ENCODE measurements around the gene BAZ2B. TPM values are rescaled to one million over a fixed set of nuclear protein-coding genes. Genes with fewer than 3 reads are reported as not detected.
"Not testable (repeated sequence)": the region's sequence is repeated elsewhere in the genome, so short reads cannot be mapped to it uniquely, and the experiment has no call there.

Gene BAZ2B
- total RNA-seq, 2 donors from 2014 or later = 16.8 to 19.7 TPM

DNA sequence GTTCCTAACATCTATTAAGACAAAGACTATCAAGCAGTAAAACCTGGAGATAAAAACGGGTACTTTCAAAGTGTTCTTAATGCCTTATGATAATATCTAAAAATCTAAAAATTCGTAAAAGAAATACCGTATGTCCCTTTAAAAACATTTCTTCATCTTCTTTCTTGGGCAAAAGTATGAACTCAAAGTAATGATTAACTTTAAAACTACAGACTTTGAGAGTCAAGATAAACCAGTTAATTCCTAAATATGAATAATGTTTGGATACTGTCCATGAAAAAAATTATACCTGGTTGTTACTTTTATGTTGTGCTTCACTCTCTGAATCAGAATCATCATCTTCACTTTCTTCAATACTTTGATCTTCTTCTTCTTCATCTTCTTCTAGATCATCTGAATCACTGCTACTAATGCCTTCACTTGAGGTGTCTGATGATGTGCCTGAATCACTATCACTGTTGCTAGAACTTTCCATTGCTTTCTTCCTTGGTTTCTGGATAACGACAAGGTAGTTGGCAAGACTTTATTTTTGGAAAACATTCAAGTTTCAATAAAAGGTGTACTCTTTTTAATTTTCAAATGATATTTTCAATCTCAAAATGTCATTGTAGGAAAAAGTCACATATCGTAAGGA, 177.5 kb downstream of the BAZ2B start:
- no peaks in the 10 kb centered on the region for H3K27me3 Mint-ChIP-seq (ENCODE audit: low read depth)
- DNase-seq (no peak), ATAC-seq (replicated peaks in 1 of 2) (no peak)
- no peak overlapping the region for H3K27ac Mint-ChIP-seq
- no peaks in the 10 kb centered on the region for H3K4me1 Mint-ChIP-seq (ENCODE audit: low read depth)
- no peaks in the 10 kb centered on the region for H3K9me3 Mint-ChIP-seq
- no peak overlapping the region for H3K4me3 Mint-ChIP-seq
- H3K36me3 Mint-ChIP-seq (ENCODE audit: insufficient read depth in 2 of 2) = peaks cover 0 to 5% of the 10 kb centered on the region in 2 donors

DNA sequence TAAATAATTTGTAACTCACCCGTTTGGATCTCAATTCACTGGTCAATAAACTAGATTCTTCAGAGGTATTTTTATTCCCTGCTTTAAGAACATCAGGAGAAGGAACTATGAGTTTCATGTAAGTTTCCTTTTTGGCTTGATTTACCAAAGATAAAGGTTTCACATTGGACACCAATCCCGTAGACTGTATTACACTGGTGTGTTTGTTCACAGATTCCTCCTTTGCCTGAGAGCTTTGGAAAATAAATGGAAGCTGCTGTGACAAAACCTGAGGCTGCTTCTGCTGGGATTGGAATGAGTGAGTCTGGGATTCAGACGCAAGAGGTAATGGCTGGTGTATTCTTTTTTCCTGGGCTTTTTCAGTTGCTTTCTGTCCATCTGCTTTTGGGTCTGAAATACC, 178.1 kb downstream of the BAZ2B start:
- Mint-ChIP-seq H3K36me3 (ENCODE audit: insufficient read depth in 2 of 2) (peaks cover 0 to 5% of the 10 kb centered on the region in 2 donors), H3K4me3 (no peak overlapping the region), H3K27me3 (ENCODE audit: low read depth) (no peaks in the 10 kb centered on the region), H3K27ac (no peak overlapping the region), H3K4me1 (ENCODE audit: low read depth) (no peaks in the 10 kb centered on the region), H3K9me3 (no peaks in the 10 kb centered on the region)
- no peak for DNase-seq
- no peak for ATAC-seq (replicated peaks in 1 of 2)

DNA sequence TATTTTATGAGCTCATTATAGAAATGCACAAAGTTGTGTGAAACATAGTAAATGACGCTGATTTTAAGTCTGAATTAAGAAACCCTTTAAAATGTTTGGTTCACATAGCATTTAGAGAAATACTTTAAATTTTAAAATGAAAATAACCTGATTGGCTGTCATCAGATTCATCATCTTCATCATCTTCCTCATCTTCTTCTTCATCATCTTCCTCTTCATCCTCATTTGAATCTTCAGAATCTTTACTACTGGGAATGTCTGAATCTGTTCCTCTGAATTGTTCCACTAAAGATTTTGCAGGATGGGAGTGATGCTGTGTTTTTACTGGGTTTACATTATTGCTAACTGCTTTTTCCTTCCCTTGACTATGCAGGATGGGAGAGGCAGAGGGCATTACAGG, 183.7 kb downstream of the BAZ2B start:
- Mint-ChIP-seq H3K9me3 (no peaks in the 10 kb centered on the region), H3K4me3 (no peak overlapping the region), H3K4me1 (ENCODE audit: low read depth) (peaks cover 5% of the 10 kb centered on the region), H3K36me3 (ENCODE audit: insufficient read depth in 2 of 2) (no peaks in the 10 kb centered on the region), H3K27ac (no peak overlapping the region), H3K27me3 (ENCODE audit: low read depth) (no peaks in the 10 kb centered on the region)
- DNase-seq (no peak), ATAC-seq (replicated peaks in 1 of 2) (no peak)

DNA sequence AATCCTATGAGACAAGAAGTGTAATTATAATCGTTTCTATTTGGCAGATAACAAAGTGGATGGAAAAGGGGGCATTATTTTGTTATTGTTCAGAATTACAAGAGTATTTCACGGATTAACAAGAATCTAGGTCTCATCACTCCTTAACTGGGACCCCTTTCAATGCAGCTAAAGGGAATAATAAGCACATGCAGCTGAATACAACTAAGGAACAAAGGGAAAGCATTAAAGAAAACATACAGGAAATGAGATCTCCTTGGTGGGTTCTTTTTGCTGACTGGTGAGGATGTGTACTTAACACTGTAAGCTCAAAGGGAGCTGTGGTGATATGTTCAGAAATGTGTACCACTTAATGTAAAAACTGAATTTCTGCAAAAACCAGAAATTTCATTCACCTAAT, 189.3 kb downstream of the BAZ2B start:
- H3K4me1 Mint-ChIP-seq (ENCODE audit: low read depth) = peaks cover 5% of the 10 kb centered on the region

DNA sequence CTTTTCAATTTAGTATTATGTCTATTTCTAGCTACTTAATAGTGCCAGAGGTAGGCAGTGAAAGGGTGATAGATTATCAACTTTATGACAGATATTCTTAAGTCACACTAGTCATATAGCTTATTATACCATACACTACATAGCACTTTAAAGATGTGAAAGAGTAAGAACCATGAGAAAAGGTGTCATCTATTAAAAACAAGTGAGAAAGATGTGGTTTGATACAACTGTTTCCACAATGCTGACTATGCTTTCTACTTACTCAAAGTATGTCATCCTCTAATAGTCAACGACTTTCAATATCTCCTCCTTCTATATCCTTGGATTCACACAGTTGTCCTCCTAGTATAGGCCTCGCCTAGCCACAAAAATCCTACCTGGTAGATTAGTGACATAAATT, 196.9 kb downstream of the BAZ2B start:
- Mint-ChIP-seq H3K4me3 (no peak overlapping the region), H3K27ac (no peak overlapping the region), H3K36me3 (ENCODE audit: insufficient read depth in 2 of 2) (peaks cover 2 to 3% of the 10 kb centered on the region in 2 donors), H3K4me1 (ENCODE audit: low read depth) (no peaks in the 10 kb centered on the region), H3K9me3 (no peaks in the 10 kb centered on the region), H3K27me3 (ENCODE audit: low read depth) (no peaks in the 10 kb centered on the region)
- DNase-seq (no peak), ATAC-seq (replicated peaks in 1 of 2) (no peak)

More for the DNA sequence above, 189.3 kb downstream of the BAZ2B start:
- DNase-seq (no peak), ATAC-seq (replicated peaks in 1 of 2) (no peak)
- no peak overlapping the region for H3K27ac Mint-ChIP-seq
- peaks cover 0 to 3% of the 10 kb centered on the region in 2 donors for H3K36me3 Mint-ChIP-seq (ENCODE audit: insufficient read depth in 2 of 2)
- H3K27me3 Mint-ChIP-seq (ENCODE audit: low read depth) = no peaks in the 10 kb centered on the region
- H3K4me3 Mint-ChIP-seq = no peak overlapping the region
- no peaks in the 10 kb centered on the region for H3K9me3 Mint-ChIP-seq

DNA sequence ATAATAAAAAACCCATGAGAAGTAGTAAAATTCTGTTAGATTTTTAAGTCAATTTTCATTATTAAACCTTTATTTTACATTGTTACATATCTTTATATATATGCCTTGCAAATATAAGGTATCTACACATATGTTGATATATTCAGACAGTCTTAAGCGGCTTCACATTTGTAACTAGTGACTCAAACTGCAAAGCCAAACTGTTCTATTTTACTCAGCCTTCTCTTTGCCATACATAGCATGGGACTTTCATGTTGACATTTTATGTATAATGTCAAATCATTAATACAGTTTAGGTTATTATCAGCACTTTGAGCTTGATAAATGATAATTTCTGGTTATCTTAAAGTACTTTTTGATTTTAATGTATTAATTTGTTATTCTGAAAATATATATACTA, 204.9 kb downstream of the BAZ2B start:
- DNase-seq = no peak
- ATAC-seq (replicated peaks in 1 of 2) = no peak
- H3K36me3 Mint-ChIP-seq (ENCODE audit: insufficient read depth in 2 of 2) = no peaks in the 10 kb centered on the region
- no peaks in the 10 kb centered on the region for H3K9me3 Mint-ChIP-seq
- H3K27me3 Mint-ChIP-seq (ENCODE audit: low read depth) = no peaks in the 10 kb centered on the region
- H3K4me1 Mint-ChIP-seq (ENCODE audit: low read depth) = peaks cover 5% of the 10 kb centered on the region
- no peak overlapping the region for H3K27ac Mint-ChIP-seq
- no peak overlapping the region for H3K4me3 Mint-ChIP-seq

DNA sequence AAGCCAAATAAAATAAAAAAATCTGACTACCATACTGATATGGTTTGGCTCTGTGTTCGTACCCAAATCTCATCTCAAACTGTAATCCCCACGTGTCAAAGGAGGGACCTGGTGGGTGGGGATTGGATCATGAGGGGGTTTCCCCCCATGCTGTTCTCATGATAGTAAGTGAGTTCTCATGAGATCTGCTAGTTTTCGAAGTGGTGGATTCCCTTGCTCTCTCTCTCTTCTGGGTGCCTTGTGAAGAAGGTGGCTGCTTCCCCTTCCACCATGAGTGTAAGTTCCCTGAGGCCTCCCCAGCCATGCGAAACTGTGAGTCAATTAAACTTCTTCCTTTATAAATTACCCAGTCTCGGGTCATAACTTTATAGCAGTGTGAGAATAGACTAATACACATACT, 206.1 kb downstream of the BAZ2B start:
- Mint-ChIP-seq H3K4me1 (ENCODE audit: low read depth) (peaks cover 5% of the 10 kb centered on the region), H3K27me3 (ENCODE audit: low read depth) (no peaks in the 10 kb centered on the region), H3K9me3 (no peaks in the 10 kb centered on the region), H3K36me3 (ENCODE audit: insufficient read depth in 2 of 2) (no peaks in the 10 kb centered on the region), H3K27ac (no peak overlapping the region), H3K4me3 (no peak overlapping the region)
- no peak for DNase-seq
- no peak for ATAC-seq (replicated peaks in 1 of 2)

DNA sequence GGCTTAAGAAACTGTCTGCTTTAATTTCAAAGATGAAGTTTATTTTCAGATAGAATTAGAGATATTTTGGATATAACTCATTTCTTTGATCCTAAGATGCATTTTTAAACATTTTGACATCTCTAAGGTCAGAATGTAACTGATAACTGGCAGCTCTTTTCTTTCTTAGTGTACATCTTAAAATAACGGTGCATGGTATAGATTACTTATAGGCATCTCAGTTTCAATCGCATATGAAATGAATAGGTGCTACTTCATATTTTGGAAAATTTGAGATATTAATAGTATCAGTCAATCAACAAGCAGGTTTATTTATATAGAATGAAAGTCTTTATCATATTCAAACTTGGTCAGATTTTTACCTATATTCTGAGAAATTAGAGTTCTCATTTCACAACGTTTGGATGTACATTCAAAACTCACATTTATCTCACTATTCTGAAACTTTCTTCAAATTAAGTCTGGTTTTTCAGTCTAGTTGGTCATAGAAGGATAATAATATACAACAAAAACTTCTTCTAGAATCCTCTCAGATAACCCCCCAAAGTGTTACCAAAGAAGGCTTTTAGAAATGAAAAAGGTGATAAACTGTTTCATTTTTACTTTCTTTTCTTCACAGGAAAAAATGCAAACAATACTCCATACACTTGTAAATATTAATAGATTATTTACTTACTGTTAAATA, 207.1 kb downstream of the BAZ2B start:
- Mint-ChIP-seq H3K36me3 (ENCODE audit: insufficient read depth in 2 of 2) (peaks cover 0 to 3% of the 10 kb centered on the region in 2 donors), H3K27me3 (ENCODE audit: low read depth) (no peaks in the 10 kb centered on the region), H3K27ac (no peak overlapping the region), H3K9me3 (no peaks in the 10 kb centered on the region), H3K4me3 (no peak overlapping the region), H3K4me1 (ENCODE audit: low read depth) (peaks cover 5% of the 10 kb centered on the region)
- ATAC-seq (replicated peaks in 1 of 2) (peak in 1 of 2 donors; percentile 44), DNase-seq (no peak)

DNA sequence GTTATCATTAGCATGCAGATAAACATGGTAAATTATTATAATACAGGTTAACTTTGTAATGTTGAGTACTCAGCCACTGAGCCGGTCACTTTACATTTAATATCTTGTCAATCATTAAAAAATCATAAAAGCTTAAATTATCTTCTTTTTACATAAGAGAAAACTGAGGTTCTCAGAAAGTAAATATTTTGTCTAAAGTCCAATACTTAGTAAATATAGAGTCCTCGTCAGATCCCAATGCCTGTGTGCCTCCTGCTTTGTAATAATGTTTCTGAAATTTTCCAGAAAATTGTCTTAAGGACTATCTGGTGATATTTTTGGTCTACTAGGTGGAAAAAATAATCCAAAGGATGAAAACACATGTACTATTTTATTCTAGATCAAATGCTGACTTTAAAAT, 213.6 kb downstream of the BAZ2B start:
- peaks cover 0 to 3% of the 10 kb centered on the region in 2 donors for H3K36me3 Mint-ChIP-seq (ENCODE audit: insufficient read depth in 2 of 2)
- H3K9me3 Mint-ChIP-seq = no peaks in the 10 kb centered on the region
- DNase-seq (no peak), ATAC-seq (replicated peaks in 1 of 2) (no peak)
- no peaks in the 10 kb centered on the region for H3K27me3 Mint-ChIP-seq (ENCODE audit: low read depth)
- H3K4me3 Mint-ChIP-seq = no peak overlapping the region
- no peak overlapping the region for H3K27ac Mint-ChIP-seq
- H3K4me1 Mint-ChIP-seq (ENCODE audit: low read depth) = no peaks in the 10 kb centered on the region

DNA sequence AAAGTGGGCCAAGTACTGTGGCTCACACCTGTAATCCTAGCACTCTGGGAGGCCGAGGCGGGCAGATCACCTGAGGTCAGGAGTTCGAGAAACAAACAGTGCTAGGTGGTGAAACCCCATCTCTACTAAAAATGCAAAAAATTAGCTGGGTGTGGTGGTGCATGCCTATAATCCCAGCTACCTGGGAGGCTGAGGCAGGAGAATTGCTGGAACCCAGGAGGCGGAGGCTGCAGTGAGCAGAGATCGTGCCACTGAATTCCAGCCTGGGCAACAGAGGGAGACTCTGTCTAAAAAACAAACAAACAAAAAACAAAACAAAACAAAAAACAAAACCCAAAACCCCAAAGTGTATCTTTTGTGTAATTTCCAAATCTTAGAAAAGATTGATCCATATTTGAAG, 214.2 kb downstream of the BAZ2B start:
- H3K4me1 Mint-ChIP-seq (ENCODE audit: low read depth); H3K27ac Mint-ChIP-seq; ATAC-seq (replicated peaks in 1 of 2); H3K36me3 Mint-ChIP-seq (ENCODE audit: insufficient read depth in 2 of 2); H3K27me3 Mint-ChIP-seq (ENCODE audit: low read depth); H3K9me3 Mint-ChIP-seq; H3K4me3 Mint-ChIP-seq; DNase-seq: not testable (repeated sequence)

DNA sequence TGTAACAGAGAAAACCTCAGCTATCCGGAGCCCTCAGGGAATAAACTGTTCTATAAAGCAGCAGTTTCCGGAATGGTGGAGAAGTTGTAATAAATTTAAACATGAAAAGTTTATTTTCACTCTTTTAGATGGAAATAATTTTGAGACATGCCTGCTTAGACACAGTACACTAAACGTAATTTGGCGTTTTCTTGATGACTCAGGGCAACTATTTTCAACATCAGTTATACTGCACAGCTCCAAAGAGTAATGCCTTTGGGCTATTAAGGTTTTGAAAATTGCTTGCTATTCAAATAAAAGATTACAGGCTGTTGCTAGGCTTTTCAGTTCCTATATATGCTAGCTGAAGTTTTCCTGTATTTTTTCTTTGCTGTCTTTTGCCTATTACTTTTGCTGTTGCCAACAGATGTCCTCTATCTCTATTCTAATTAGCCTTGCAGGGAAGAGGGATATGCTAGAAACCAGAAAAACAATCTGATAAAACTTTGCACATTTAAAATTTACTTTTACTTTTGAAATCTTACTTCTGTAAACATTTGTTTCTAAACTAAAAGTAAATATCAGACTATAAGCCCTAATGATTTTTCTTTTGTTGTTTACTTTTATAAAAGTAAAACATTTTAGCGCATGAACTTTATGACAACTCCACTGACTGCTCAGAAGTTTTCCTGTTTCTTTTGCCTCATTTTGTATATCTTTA, 216.5 kb downstream of the BAZ2B start:
- H3K4me1 Mint-ChIP-seq (ENCODE audit: low read depth) = no peaks in the 10 kb centered on the region
- no peaks in the 10 kb centered on the region for H3K27me3 Mint-ChIP-seq (ENCODE audit: low read depth)
- no peak for ATAC-seq (replicated peaks in 1 of 2)
- peaks cover 0 to 2% of the 10 kb centered on the region in 2 donors for H3K36me3 Mint-ChIP-seq (ENCODE audit: insufficient read depth in 2 of 2)
- H3K4me3 Mint-ChIP-seq = no peak overlapping the region
- H3K27ac Mint-ChIP-seq = no peak overlapping the region
- no peaks in the 10 kb centered on the region for H3K9me3 Mint-ChIP-seq
- DNase-seq = no peak

DNA sequence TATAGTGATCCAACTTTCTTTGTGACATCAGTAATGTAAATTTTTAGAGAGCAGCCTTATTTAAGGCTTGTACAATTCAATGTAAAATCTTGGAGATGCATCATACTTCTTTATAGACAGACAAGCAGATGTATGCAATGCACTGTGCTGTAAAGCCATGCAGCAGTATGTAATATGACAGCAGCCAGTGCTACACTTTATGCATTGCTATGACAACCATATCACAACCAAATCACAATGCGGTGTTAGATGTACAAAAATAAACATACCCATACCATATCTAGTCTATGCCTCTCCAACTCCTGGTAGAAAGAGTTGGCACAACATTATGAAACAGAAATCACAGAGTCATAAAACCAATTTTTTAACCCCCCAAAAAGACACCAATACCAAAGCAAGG, 219.5 kb downstream of the BAZ2B start:
- DNase-seq (no peak), ATAC-seq (replicated peaks in 1 of 2) (no peak)
- no peak overlapping the region for H3K27ac Mint-ChIP-seq
- H3K4me1 Mint-ChIP-seq (ENCODE audit: low read depth) = no peaks in the 10 kb centered on the region
- no peaks in the 10 kb centered on the region for H3K9me3 Mint-ChIP-seq
- H3K27me3 Mint-ChIP-seq (ENCODE audit: low read depth) = no peaks in the 10 kb centered on the region
- H3K36me3 Mint-ChIP-seq (ENCODE audit: insufficient read depth in 2 of 2) = no peaks in the 10 kb centered on the region
- H3K4me3 Mint-ChIP-seq = no peak overlapping the region

DNA sequence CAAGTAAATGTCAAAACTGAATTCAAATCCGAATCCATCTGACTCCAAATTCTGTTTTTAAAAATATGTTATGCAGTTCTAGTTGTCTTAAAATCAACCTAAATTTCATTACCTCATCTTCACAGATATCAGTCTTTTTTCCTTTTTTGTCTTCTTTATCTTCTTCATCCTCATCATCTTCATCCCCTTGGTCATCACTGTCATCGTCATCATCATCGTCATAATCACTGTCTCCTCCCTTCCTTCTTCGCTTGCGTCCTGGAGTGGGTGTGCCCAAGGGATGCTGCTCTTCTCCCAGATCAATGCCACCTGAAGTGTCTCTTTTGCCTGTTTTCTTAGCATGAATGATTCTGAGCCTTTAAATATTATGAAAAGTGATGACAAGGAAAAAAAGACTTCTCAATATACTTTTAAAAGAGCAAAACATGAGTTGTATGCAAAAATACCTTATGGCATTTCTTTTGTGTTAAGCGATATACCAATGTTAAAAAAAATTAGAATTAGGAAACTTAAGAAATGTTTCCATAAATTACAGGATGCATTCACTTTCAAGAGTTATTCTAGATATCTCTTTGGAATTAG, 233.8 kb downstream of the BAZ2B start:
- no peak overlapping the region for H3K27ac Mint-ChIP-seq

More for the DNA sequence above, 233.8 kb downstream of the BAZ2B start:
- Mint-ChIP-seq H3K27me3 (ENCODE audit: low read depth) (no peaks in the 10 kb centered on the region), H3K36me3 (ENCODE audit: insufficient read depth in 2 of 2) (peaks cover 2% of the 10 kb centered on the region in 2 donors), H3K9me3 (no peaks in the 10 kb centered on the region), H3K4me1 (ENCODE audit: low read depth) (no peaks in the 10 kb centered on the region), H3K4me3 (no peak overlapping the region)
- no peak for ATAC-seq (replicated peaks in 1 of 2)
- no peak for DNase-seq
